Cardiac fibroblast (primary cell): ENCODE data around the gene SMAD6.

ENCODE experiments used
- DNase-seq, 2 donors: peaks; one replicate each; pipeline versions ENCODE4 v3.0.0 to v3.0.0-alpha.2; 2010; ENCODE audit warnings: low read depth in 2 of 2
- H3K4me3 ChIP-seq, 2 donors: replicated peaks in 1 of 2; 1 replicate in 1 of 2; 2 replicates in 1 of 2; pipeline ENCODE4 v1.5.1; 2011; ENCODE audit warnings: low read depth in 2 of 2, low read length in 2 of 2, mild to moderate bottlenecking in 2 of 2, moderate library complexity in 1 of 2
- CTCF ChIP-seq: IDR thresholded peaks from one replicate; pipeline ENCODE4 v1.5.1; 2011; ENCODE audit warnings: low read depth, mild to moderate bottlenecking, low read length, inconsistent platforms

SMAD6 gene

GRCh38 chr15:66722757-66723540 lies 20.9 kb downstream of the SMAD6 start:
- TF ChIP-seq CTCF = no peak
- no peak for DNase-seq
- H3K4me3 ChIP-seq = no peak overlapping the region

- H3K4me3 ChIP-seq = no peak overlapping the region
- TF ChIP-seq CTCF = no peak
- DNase-seq = no peak
Observed at GRCh38 chr15:66723826-66724731, 22.0 kb downstream of the SMAD6 start.

DNA sequence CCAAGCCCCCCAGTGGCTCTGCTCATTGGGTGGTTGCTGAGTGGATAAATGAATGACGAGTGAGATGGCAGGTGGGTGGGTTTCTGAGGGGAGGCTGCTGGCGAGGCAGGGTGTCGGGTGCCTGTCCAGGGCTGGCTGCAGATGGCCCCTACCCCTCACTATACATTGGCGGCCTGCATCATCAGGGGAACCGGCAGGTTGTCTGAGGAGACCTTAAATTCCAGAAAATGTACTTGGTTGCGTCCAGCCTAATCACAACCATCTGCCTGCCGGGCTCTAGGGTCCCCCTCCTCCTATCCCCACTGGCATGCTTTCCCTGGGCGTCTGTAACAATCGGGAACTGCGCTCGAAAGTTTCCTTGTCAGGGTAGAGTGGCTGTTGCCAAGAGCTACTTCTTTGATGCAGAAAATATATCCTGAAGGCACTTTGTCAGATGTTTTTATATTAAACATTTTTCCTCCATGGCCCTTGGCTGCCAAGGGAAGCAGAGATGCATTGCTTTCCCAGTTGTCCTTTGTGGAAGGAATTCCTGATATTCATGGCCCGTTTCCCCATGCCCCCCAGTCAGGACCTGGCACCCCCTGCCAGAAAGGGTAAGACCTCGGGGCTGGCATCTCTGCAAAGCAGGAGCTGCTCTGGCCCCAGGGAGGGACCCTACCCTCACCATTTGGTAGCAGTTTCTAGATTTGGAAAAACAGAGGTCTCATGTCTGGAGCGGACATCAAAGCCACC lies 22.9 kb downstream of the SMAD6 start:
- H3K4me3 ChIP-seq = no peak overlapping the region

GRCh38 chr15:66725464-66725785 lies 23.4 kb downstream of the SMAD6 start:
- TF ChIP-seq CTCF = no peak
- no peak for DNase-seq
- no peak overlapping the region for H3K4me3 ChIP-seq

More for the DNA sequence above, 22.9 kb downstream of the SMAD6 start:
- TF ChIP-seq CTCF = no peak
- no peak for DNase-seq

DNA sequence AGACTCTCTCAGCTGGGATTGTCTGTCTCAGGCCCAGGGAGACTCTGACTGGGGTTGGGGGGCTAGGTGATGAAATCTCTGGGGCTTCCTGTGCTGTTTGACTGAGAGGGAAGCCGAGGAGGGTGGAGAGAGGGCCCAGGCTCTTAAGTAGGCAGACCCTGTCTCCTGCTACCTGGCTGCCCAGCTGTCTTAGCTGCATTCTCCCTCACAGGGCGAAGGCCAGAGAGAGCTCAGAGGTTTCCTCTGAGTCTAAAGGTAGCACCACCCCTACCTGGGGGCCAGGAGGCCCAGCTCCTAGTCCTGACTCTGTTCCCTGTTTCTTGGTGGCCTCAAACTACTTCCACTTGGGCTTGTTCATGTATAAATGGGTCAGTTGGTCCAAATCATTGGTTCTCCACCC lies 24.4 kb downstream of the SMAD6 start:
- TF ChIP-seq CTCF = no peak
- H3K4me3 ChIP-seq = no peak overlapping the region
- DNase-seq = no peak

GRCh38 chr15:66729331-66729951 lies 27.4 kb downstream of the SMAD6 start:
- H3K4me3 ChIP-seq = no peak overlapping the region
- TF ChIP-seq CTCF = no peak
- no peak for DNase-seq
